ENCODE results near the gene KANSL1. TPM values are rescaled to one million over a fixed set of nuclear protein-coding genes. Genes with fewer than 3 reads are reported as not detected.
A peak's percentile ranks its signal among the peaks of the same experiment; 100 is the strongest.

Gene KANSL1
- total RNA-seq, 2 donors from 2014 or later: 68.2 to 190 TPM

- intact Hi-C loops (cut with DNase I): no loop called here
- WGBS, 2 donors: 34 to 42% methylated on average over 11 of the region's 11 CpGs
- peak; percentile 65 to 95 (median 87) for TF ChIP-seq CTCF (IDR thresholded peaks at IDR 0.05)
- TF ChIP-seq POLR2A (IDR thresholded peaks at IDR 0.05): no peak
- peak; percentile 80 to 90 (median 84) for DNase-seq
- Histone ChIP-seq H3K27me3 (no peaks in the 10 kb centered on the region), H3K4me1 (peaks cover 7% of the 10 kb centered on the region), H3K36me3 (replicated peaks in 1 of 2; ENCODE audit: insufficient read depth in 1 of 2, low read depth in 2 of 2) (no peaks in the 10 kb centered on the region), H3K4me3 (no peak overlapping the region), H3K27ac (peak overlapping the region in 2 of 4 donors; percentile 32 to 53), H3K9me3 (no peaks in the 10 kb centered on the region)
- peak; percentile 91 for ATAC-seq
Observed at GRCh38 chr17:46212634-46213435, 19.6 kb upstream of the KANSL1 start.

GRCh38 chr17:46208997-46209396 is 15.8 kb upstream of the KANSL1 start:
- H3K4me3 ChIP-seq: no peak overlapping the region
- 74 to 81% methylated on average over 8 of the region's 8 CpGs for WGBS, 2 donors
- H3K27me3 ChIP-seq: no peaks in the 10 kb centered on the region
- peaks cover 7% of the 10 kb centered on the region for H3K4me1 ChIP-seq
- ATAC-seq (no peak), DNase-seq (no peak)
- H3K9me3 ChIP-seq: no peaks in the 10 kb centered on the region
- no peak overlapping the region for H3K27ac ChIP-seq
- TF ChIP-seq CTCF (IDR thresholded peaks at IDR 0.05) (no peak), POLR2A (IDR thresholded peaks at IDR 0.05) (no peak)
- H3K36me3 ChIP-seq (replicated peaks in 1 of 2; ENCODE audit: insufficient read depth in 1 of 2, low read depth in 2 of 2): no peaks in the 10 kb centered on the region
- intact Hi-C loops (cut with DNase I): no loop called here

- DNase-seq: no peak
- ATAC-seq: no peak
- Histone ChIP-seq H3K4me3 (no peak overlapping the region), H3K9me3 (no peaks in the 10 kb centered on the region), H3K27me3 (no peaks in the 10 kb centered on the region), H3K36me3 (replicated peaks in 1 of 2; ENCODE audit: insufficient read depth in 1 of 2, low read depth in 2 of 2) (no peaks in the 10 kb centered on the region), H3K4me1 (peaks cover 19% of the 10 kb centered on the region), H3K27ac (no peak overlapping the region)
- intact Hi-C loops (cut with DNase I): no loop called here
- no peak for TF ChIP-seq CTCF (IDR thresholded peaks at IDR 0.05)
- TF ChIP-seq POLR2A (IDR thresholded peaks at IDR 0.05): no peak
Observed at GRCh38 chr17:46205975-46206374, 12.7 kb upstream of the KANSL1 start.

- H3K4me1 ChIP-seq: peaks cover 46% of the 10 kb centered on the region
- intact Hi-C loops (cut with DNase I): no loop called here
- no peak overlapping the region for H3K4me3 ChIP-seq
- H3K36me3 ChIP-seq (replicated peaks in 1 of 2; ENCODE audit: insufficient read depth in 1 of 2, low read depth in 2 of 2): no peaks in the 10 kb centered on the region
- ATAC-seq: peak; percentile 42
- H3K9me3 ChIP-seq: no peaks in the 10 kb centered on the region
- TF ChIP-seq POLR2A (IDR thresholded peaks at IDR 0.05): no peak
- TF ChIP-seq CTCF (IDR thresholded peaks at IDR 0.05): no peak
- DNase-seq: no peak
- peak overlapping the region in 3 of 4 donors; percentile 14 to 66 (median 48) for H3K27ac ChIP-seq
- H3K27me3 ChIP-seq: no peaks in the 10 kb centered on the region
- WGBS, 2 donors: 17 to 21% methylated on average over 2 of the region's 2 CpGs
Observed at GRCh38 chr17:46202424-46202823, 9.2 kb upstream of the KANSL1 start.

- DNase-seq (no peak), ATAC-seq (no peak)
- Histone ChIP-seq H3K36me3 (replicated peaks in 1 of 2; ENCODE audit: insufficient read depth in 1 of 2, low read depth in 2 of 2) (no peaks in the 10 kb centered on the region), H3K4me1 (peaks cover 49% of the 10 kb centered on the region), H3K9me3 (no peaks in the 10 kb centered on the region), H3K27me3 (no peaks in the 10 kb centered on the region), H3K4me3 (no peak overlapping the region), H3K27ac (peak overlapping the region in 3 of 4 donors; percentile 28 to 66 (median 48))
- 89 to 93% methylated on average over 3 of the region's 3 CpGs for WGBS, 2 donors
- intact Hi-C loops (cut with DNase I): no loop called here
- TF ChIP-seq CTCF (IDR thresholded peaks at IDR 0.05) (no peak), POLR2A (IDR thresholded peaks at IDR 0.05) (no peak)
Observed at GRCh38 chr17:46201491-46201890, 8.3 kb upstream of the KANSL1 start.
